HCT116 (cell line): ENCODE data around the gene SPAG4. TPM values are rescaled to one million over a fixed set of nuclear protein-coding genes. Genes with fewer than 3 reads are reported as not detected.

Experiments
- ATAC-seq: fragments of 200-7000 bp; cut with Tn5 transposase; 2 replicates; pipeline ENCODE4 v1.9.1; 2020; ENCODE audit warnings: mild to moderate bottlenecking, moderate library complexity
- BruUV-seq: library from RNA; stranded (reverse); fragments of 400-500 nt; replicated peaks from 2 replicates; lab custom pipeline; 2021; lab: Mats Ljungman, UMichigan
- CTCF ChIA-PET: fragments of 300-600 bp; sonication (Branson Sonifier 250); formaldehyde crosslinking; loops from one replicate; lab custom pipeline; 2021; ENCODE audit warnings: antibody characterized with exemption; lab: Charles Lee
- POLR2A ChIA-PET: fragments of 300-600, 350-600 bp; sonication (Branson Sonifier 250); formaldehyde crosslinking; loops from one replicate; lab custom pipeline; 2021; ENCODE audit warnings: antibody characterized with exemption; lab: Charles Lee
- RAD21 ChIA-PET, 2 experiments: fragments of 300-600 bp; sonication (Branson Sonifier 250); formaldehyde crosslinking; loops; one replicate each; lab custom pipeline; 2023; ENCODE audit warnings: low total read pairs in 2 of 2; ENCODE audit not compliant: uncharacterized antibody in 2 of 2, unreplicated experiment in 2 of 2, low non-redundant PET in 1 of 2; lab: Charles Lee
- DNase-seq: peaks from one replicate; pipeline ENCODE4 v3.0.0-alpha.2; 2010; ENCODE audit warnings: low read depth, low spot score
- H2AFZ ChIP-seq: fragments of 200-600 bp; shearing (Covaris generic), sonication (generic); 2 replicates; pipeline ENCODE4 v1.6.1; 2017; ENCODE audit warnings: low read depth, mixed run types, mixed read lengths, antibody characterized with exemption, low read length; ENCODE audit not compliant: poor library complexity, severe bottlenecking
- H3K27ac ChIP-seq: 2 replicates; pipeline ENCODE4 v1.5.1; 2012; ENCODE audit warnings: low read depth, low read length
- H3K27me3 ChIP-seq: fragments of 200-600 bp; sonication (generic); 2 replicates; pipeline ENCODE4 v1.6.1; 2016; ENCODE audit warnings: mixed run types, low read length, mixed read lengths; ENCODE audit not compliant: insufficient read depth
- H3K36me3 ChIP-seq, 2 experiments: fragments of 200-500 bp in 1 of 2; fragments of 200-600 bp in 1 of 2; sonication (Bioruptor generic) in 1 of 2; sonication (generic) in 1 of 2; 2 replicates each; pipeline versions ENCODE4 v1.5.1 to v1.6.1; 2014 to 2016; ENCODE audit warnings: low read length in 2 of 2, inconsistent platforms in 1 of 2, mixed read lengths in 1 of 2, mixed run types in 1 of 2; ENCODE audit not compliant: insufficient read depth in 2 of 2, control insufficient read depth in 1 of 2
- H3K4me1 ChIP-seq, 2 experiments: fragments of 200-600 bp in 1 of 2; sonication (generic) in 1 of 2; 2 replicates each; pipeline versions ENCODE4 v1.5.1 to v1.6.1; 2012 to 2017; ENCODE audit warnings: low read length in 2 of 2, inconsistent platforms in 1 of 2, mild to moderate bottlenecking in 1 of 2, mixed read lengths in 1 of 2, mixed run types in 1 of 2, moderate library complexity in 1 of 2; ENCODE audit not compliant: insufficient read depth in 2 of 2, control insufficient read depth in 1 of 2
- H3K4me2 ChIP-seq: fragments of 200-600 bp; sonication (generic); 2 replicates; pipeline ENCODE4 v1.6.1; 2017; ENCODE audit warnings: mixed run types, low read length, mixed read lengths
- H3K4me3 ChIP-seq, 2 experiments: fragments of 200-600 bp in 1 of 2; sonication (generic) in 1 of 2; replicated peaks in 1 of 2; 2 replicates each; pipeline ENCODE4 v1.5.1; 2011 to 2016; ENCODE audit warnings: low read length in 2 of 2, control low read depth in 1 of 2, low read depth in 1 of 2, mild to moderate bottlenecking in 1 of 2, mixed read lengths in 1 of 2, mixed run types in 1 of 2
- H3K79me2 ChIP-seq: fragments of 200-600 bp; sonication (generic); 2 replicates; pipeline ENCODE4 v1.6.1; 2017; ENCODE audit warnings: mild to moderate bottlenecking, mixed run types, low read length, moderate library complexity, mixed read lengths; ENCODE audit not compliant: insufficient read depth
- H3K9ac ChIP-seq: fragments of 200-600 bp; sonication (generic); 2 replicates; pipeline ENCODE4 v1.6.1; 2016; ENCODE audit warnings: low read length, mixed read lengths
- H3K9me2 ChIP-seq: fragments of 200-600 bp; sonication (generic), shearing (Covaris generic); 2 replicates; pipeline ENCODE4 v1.6.1; 2017; ENCODE audit warnings: mixed run types, mild to moderate bottlenecking, moderate library complexity; ENCODE audit not compliant: insufficient read depth
- H3K9me3 ChIP-seq, 2 experiments: fragments of 200-500 bp in 1 of 2; fragments of 200-600 bp in 1 of 2; sonication (Bioruptor generic) in 1 of 2; sonication (generic) in 1 of 2; 2 replicates each; pipeline ENCODE4 v1.6.1; 2014 to 2017; ENCODE audit warnings: low read length in 2 of 2, mixed read lengths in 2 of 2, inconsistent platforms in 1 of 2, low read depth in 1 of 2, mild to moderate bottlenecking in 1 of 2, mixed run types in 1 of 2, moderate library complexity in 1 of 2; ENCODE audit not compliant: control insufficient read depth in 1 of 2, insufficient read depth in 1 of 2
- H4K20me1 ChIP-seq: fragments of 200-600 bp; sonication (generic), shearing (Covaris generic); 2 replicates; pipeline ENCODE4 v1.6.1; 2017; ENCODE audit warnings: mixed run types, mild to moderate bottlenecking, moderate library complexity; ENCODE audit not compliant: insufficient read depth
- CEBPB ChIP-seq: IDR thresholded peaks from 2 replicates; pipeline ENCODE4 v1.6.1; 2012; ENCODE audit warnings: low read depth
- EGR1 ChIP-seq: IDR thresholded peaks from 2 replicates; pipeline ENCODE4 v1.6.1; 2012; ENCODE audit warnings: low read depth
- ELF1 ChIP-seq: IDR thresholded peaks from 2 replicates; pipeline ENCODE4 v1.6.1; 2012; ENCODE audit warnings: low read depth, borderline replicate concordance
- EZH2 ChIP-seq: fragments of 200-600 bp; sonication (generic); IDR thresholded peaks from 2 replicates; pipeline ENCODE4 v1.6.1; 2017; ENCODE audit warnings: antibody characterized with exemption, mixed run types
- EZH2phosphoT487 ChIP-seq: fragments of 200-600 bp; IDR thresholded peaks from 2 replicates; pipeline ENCODE4 v1.6.1; 2018; ENCODE audit warnings: antibody characterized with exemption, borderline replicate concordance
- POLR2A ChIP-seq: IDR thresholded peaks from 2 replicates; pipeline ENCODE4 v1.7.0; 2011; ENCODE audit warnings: borderline replicate concordance; ENCODE audit not compliant: insufficient read depth, insufficient read length; ENCODE audit errors: extremely low read depth
- RAD21 ChIP-seq: IDR thresholded peaks from 2 replicates; pipeline ENCODE4 v1.6.1; 2012; ENCODE audit warnings: low read depth, mild to moderate bottlenecking
- SIN3A ChIP-seq: IDR thresholded peaks from 2 replicates; pipeline ENCODE4 v1.6.1; 2012; ENCODE audit warnings: low read depth
- SRF ChIP-seq: IDR thresholded peaks from 2 replicates; pipeline ENCODE4 v1.6.1; 2012; ENCODE audit warnings: low read depth
- TCF7L2 ChIP-seq: IDR thresholded peaks from 2 replicates; pipeline ENCODE4 v1.7.0; 2011; ENCODE audit warnings: borderline replicate concordance, inconsistent platforms; ENCODE audit not compliant: insufficient read depth, insufficient read length; ENCODE audit errors: extremely low read depth
- ZFX ChIP-seq: fragments of 450-650 bp; IDR thresholded peaks from 2 replicates; pipeline ENCODE4 v1.6.1; 2017
- ZNF274 ChIP-seq: fragments of 200-500 bp; sonication (Bioruptor generic); IDR thresholded peaks from 2 replicates; pipeline ENCODE4 v1.6.1; 2014; ENCODE audit warnings: mild to moderate bottlenecking, low read depth, low read length, inconsistent platforms
- intact Hi-C: fragments of 100-400 bp; cut with micrococcal nuclease; formaldehyde crosslinking; loops from 2 replicates; pipeline ENCODE4 v1.10.0; 2022
- total RNA-seq: library from RNA; stranded (reverse); gene quantifications from one replicate; pipeline ENCODE4 v1.2.1, GENCODE V29; 2021; ENCODE audit not compliant: unreplicated experiment
- TF ChIP-seq, protein P1 (sequence below), 3 experiments: fragments of 200-600 bp in 1 of 3; sonication (generic) in 1 of 3; IDR thresholded peaks in 2 of 3; conservative IDR thresholded peaks in 1 of 3; 2 replicates each; pipeline ENCODE4 v1.5.1; 2012 to 2017; ENCODE audit warnings: low read depth in 2 of 3, low read length in 2 of 3, antibody characterized with exemption in 1 of 3, borderline replicate concordance in 1 of 3, control low read depth in 1 of 3, mild to moderate bottlenecking in 1 of 3, mixed read lengths in 1 of 3, mixed run types in 1 of 3, moderate library complexity in 1 of 3; ENCODE audit not compliant: insufficient read depth in 1 of 3

SPAG4 gene
- total RNA-seq, 1 experiment from 2014 or later: 6.2 TPM

DNA sequence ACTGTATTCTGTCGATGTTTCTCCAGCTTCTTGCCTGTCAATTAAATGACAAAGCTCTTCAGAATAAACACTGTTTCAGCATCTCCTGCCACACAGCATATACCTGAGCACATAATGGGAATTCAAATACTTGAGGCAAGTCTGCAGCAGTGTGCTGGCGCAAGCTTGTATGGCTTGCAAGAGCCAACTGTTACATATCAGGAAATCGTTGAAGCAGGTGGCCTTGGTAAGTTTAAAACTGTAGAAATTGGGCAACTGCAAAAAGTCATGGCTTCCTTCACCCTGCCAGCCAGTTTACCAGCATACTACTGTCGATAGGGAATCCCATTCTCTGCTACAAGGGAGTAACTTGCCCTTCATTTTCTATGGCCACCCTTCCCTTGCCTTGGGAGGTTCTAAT, 26.1 kb downstream of the SPAG4 start:
- H3K4me2 ChIP-seq: no peak overlapping the region
- no peak overlapping the region for H3K27ac ChIP-seq
- peaks cover 97% of the 10 kb centered on the region for H3K79me2 ChIP-seq
- no peak overlapping the region for H2AFZ ChIP-seq
- no peaks in the 10 kb centered on the region for H3K4me1 ChIP-seq
- RAD21 ChIA-PET: interaction anchor here in 1 of 2 experiments (0.7 kb wide), 1 partner anchor 233 kb away, joined by 3 read pairs; no protein-coding TSS in a partner anchor
- no peak for DNase-seq
- BruUV-seq: no TSS peak
- CTCF ChIA-PET: no interaction called here
- intact Hi-C loops: no loop called here
- TF ChIP-seq ZFX: no peak
- no peak for TF ChIP-seq TCF7L2
- TF ChIP-seq CEBPB: no peak
- no peak for TF ChIP-seq EZH2phosphoT487
- TF ChIP-seq ZNF274: no peak
- no peak for TF ChIP-seq SRF
- no peak for TF ChIP-seq EGR1
- TF ChIP-seq, all 23 proteins: peak for 0
- no peaks in the 10 kb centered on the region for H3K36me3 ChIP-seq
- H3K27me3 ChIP-seq: no peaks in the 10 kb centered on the region
- H3K4me3 ChIP-seq: no peak overlapping the region
- H4K20me1 ChIP-seq: peaks cover 16% of the 10 kb centered on the region; the same call in 1 of the 2 replicates
- POLR2A ChIA-PET: no interaction called here
- H3K9me2 ChIP-seq: no peaks in the 10 kb centered on the region
- ATAC-seq: no peak
- H3K9ac ChIP-seq: no peak overlapping the region
- H3K9me3 ChIP-seq: no peaks in the 10 kb centered on the region

DNA sequence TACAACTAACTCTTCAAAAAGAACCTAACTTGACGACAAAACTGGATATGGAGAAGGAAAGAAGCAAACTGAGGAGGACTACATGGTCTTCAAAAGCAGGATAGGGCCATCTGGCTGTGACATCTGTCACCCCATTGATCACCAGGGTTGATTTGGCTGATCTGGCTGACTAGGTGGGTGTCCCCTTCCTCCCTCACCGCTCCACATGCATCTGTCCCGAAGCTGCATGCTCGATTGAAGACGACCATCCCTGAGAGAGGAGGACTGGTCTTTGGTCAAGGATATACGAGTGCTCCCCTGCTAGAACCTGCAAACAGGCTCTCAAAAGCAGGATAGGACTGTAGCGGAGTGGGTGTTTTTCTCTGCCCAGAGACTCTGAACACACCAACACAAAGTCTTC, 27.4 kb downstream of the SPAG4 start:
- Histone ChIP-seq H3K9me3 (no peaks in the 10 kb centered on the region), H3K27ac (no peak overlapping the region), H2AFZ (no peak overlapping the region), H3K36me3 (no peaks in the 10 kb centered on the region), H3K4me2 (no peak overlapping the region), H3K9me2 (no peaks in the 10 kb centered on the region), H3K4me1 (no peaks in the 10 kb centered on the region), H4K20me1 (peaks cover 16% of the 10 kb centered on the region; the same call in 1 of the 2 replicates), H3K4me3 (no peak overlapping the region), H3K9ac (no peak overlapping the region), H3K79me2 (peaks cover 95% of the 10 kb centered on the region), H3K27me3 (no peaks in the 10 kb centered on the region)
- no peak for DNase-seq
- TF ChIP-seq ELF1 (no peak), EZH2 (no peak), TCF7L2 (no peak), RAD21 (no peak), SIN3A (no peak), POLR2A (no peak)
- TF ChIP-seq, protein P1, sequence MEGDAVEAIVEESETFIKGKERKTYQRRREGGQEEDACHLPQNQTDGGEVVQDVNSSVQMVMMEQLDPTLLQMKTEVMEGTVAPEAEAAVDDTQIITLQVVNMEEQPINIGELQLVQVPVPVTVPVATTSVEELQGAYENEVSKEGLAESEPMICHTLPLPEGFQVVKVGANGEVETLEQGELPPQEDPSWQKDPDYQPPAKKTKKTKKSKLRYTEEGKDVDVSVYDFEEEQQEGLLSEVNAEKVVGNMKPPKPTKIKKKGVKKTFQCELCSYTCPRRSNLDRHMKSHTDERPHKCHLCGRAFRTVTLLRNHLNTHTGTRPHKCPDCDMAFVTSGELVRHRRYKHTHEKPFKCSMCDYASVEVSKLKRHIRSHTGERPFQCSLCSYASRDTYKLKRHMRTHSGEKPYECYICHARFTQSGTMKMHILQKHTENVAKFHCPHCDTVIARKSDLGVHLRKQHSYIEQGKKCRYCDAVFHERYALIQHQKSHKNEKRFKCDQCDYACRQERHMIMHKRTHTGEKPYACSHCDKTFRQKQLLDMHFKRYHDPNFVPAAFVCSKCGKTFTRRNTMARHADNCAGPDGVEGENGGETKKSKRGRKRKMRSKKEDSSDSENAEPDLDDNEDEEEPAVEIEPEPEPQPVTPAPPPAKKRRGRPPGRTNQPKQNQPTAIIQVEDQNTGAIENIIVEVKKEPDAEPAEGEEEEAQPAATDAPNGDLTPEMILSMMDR (IDR thresholded peaks at IDR 0.05 in 2 of 3, conservative IDR thresholded peaks at IDR 0.05 in 1 of 3; ENCODE audit: borderline replicate concordance in 1 of 3, insufficient read depth in 1 of 3, low read depth in 2 of 3, low read length in 2 of 3): no peak
- RAD21 ChIA-PET: no interaction called here
- intact Hi-C loops: no loop called here
- POLR2A ChIA-PET: no interaction called here
- no TSS peak for BruUV-seq
- CTCF ChIA-PET: no interaction called here
- ATAC-seq: no peak
